GM12878 (cell line): Measurements from ENCODE around the gene EEF2.

Experiments
- BCL3 ChIP-seq: IDR thresholded peaks from 2 replicates; pipeline ENCODE4 v1.6.1; 2011; ENCODE audit warnings: borderline replicate concordance, low read depth, mild to moderate bottlenecking, moderate library complexity, low read length; ENCODE audit not compliant: insufficient read depth, poor library complexity, severe bottlenecking
- BHLHE40 ChIP-seq, 2 experiments: fragments of 450-650 bp in 1 of 2; IDR thresholded peaks; 2 replicates each; pipeline ENCODE4 v1.6.1; 2011 to 2017; ENCODE audit warnings: low read depth in 2 of 2, borderline replicate concordance in 1 of 2, improper control_type of control experiment in 1 of 2, low read length in 1 of 2, mild to moderate bottlenecking in 1 of 2
- CEBPZ ChIP-seq: fragments of 150-350 bp; IDR thresholded peaks from 2 replicates; pipeline ENCODE4 v1.6.1; 2016; ENCODE audit warnings: low read depth, low read length
- CTCF ChIP-seq, 3 experiments: IDR thresholded peaks in 2 of 3; conservative IDR thresholded peaks in 1 of 3; 2 replicates each; pipeline ENCODE4 v1.5.1; 2011; ENCODE audit warnings: low read depth in 3 of 3, low read length in 3 of 3, mild to moderate bottlenecking in 3 of 3, control low read depth in 2 of 3, moderate library complexity in 2 of 3, inconsistent platforms in 1 of 3, mixed read lengths in 1 of 3; ENCODE audit not compliant: control insufficient read depth in 2 of 3, insufficient read depth in 1 of 3; ENCODE audit errors: extremely low read depth in 1 of 3
- SP1 ChIP-seq: IDR thresholded peaks from one replicate; pipeline ENCODE4 v1.6.1; 2011; ENCODE audit warnings: low read depth, low read length
- TCF7 ChIP-seq: IDR thresholded peaks from 2 replicates; pipeline ENCODE4 v1.6.1; 2014; ENCODE audit warnings: antibody characterized with exemption, borderline replicate concordance

- TF ChIP-seq SP1 (no peak), TCF7 (no peak), CTCF (IDR thresholded peaks at IDR 0.05 in 2 of 3, conservative IDR thresholded peaks at IDR 0.05 in 1 of 3; ENCODE audit: control insufficient read depth in 2 of 3, extremely low read depth in 1 of 3, insufficient read depth in 1 of 3, low read depth in 3 of 3, low read length in 3 of 3) (no peak), BCL3 (no peak), CEBPZ (no peak), BHLHE40 (IDR thresholded peaks at IDR 0.05; ENCODE audit: borderline replicate concordance in 1 of 2, low read depth in 2 of 2, low read length in 1 of 2) (no peak)
Measured at GRCh38 chr19:4009990-4010807, 24.9 kb upstream of the EEF2 start.
